Suprapubic skin (tissue), 3 donors: Measurements from ENCODE around the gene CCNL1.

Experiments used
- CTCF ChIP-seq, 2 donors: fragments of 200-600 bp in 1 of 2; fragments of 450-650 bp in 1 of 2; sonication (generic) in 1 of 2; IDR thresholded peaks; one replicate each; pipeline ENCODE4 v1.5.1; 2016 to 2019; ENCODE audit warnings: antibody characterized with exemption in 2 of 2, mild to moderate bottlenecking in 1 of 2, moderate library complexity in 1 of 2
- POLR2A ChIP-seq, 2 donors: fragments of 450-650 bp; IDR thresholded peaks; one replicate each; pipeline ENCODE4 v1.6.1; 2017; ENCODE audit warnings: antibody characterized with exemption in 2 of 2, mild to moderate bottlenecking in 2 of 2, moderate library complexity in 2 of 2

- TF ChIP-seq CTCF (IDR thresholded peaks at IDR 0.05) (no peak), POLR2A (IDR thresholded peaks at IDR 0.05) (no peak)
Measured at GRCh38 chr3:157163217-157163953, 3.4 kb upstream of the CCNL1 start.
